D721Med (cell line): ENCODE results near the gene CA10.

Experiments
- DNase-seq: peaks from one replicate; pipeline ENCODE4 v3.0.0; 2011; ENCODE audit warnings: low spot score; ENCODE audit not compliant: insufficient read length
- FAIRE-seq: peaks from 2 replicates; lab custom pipeline; 2011; peaks lifted over from hg19 to GRCh38; lab: Jason Lieb, UNC
- TF ChIP-seq, protein P1 (sequence below): IDR thresholded peaks from 2 replicates; pipeline ENCODE4 v1.5.1; 2012; ENCODE audit warnings: mild to moderate bottlenecking, control low read depth; ENCODE audit not compliant: insufficient read depth; ENCODE audit errors: missing control alignments

CA10 gene

DNA sequence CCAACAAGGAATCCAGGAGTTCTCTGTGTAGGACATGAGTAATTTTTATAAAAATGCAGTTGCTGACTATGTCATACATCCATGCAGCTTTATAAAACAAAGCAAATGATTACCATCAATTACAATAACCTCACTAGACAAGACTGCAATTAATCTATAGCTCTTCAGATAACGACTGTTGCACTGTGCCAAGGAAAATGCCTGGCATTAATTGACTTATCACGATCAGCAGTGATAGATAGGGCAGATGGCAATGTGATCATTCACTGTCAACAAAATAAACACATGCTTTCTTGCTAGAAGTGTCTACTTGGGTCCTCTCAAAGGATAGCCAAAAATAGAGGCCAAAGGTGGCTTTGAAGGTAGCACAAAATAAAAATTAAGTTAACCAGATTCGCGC, 415.0 kb downstream of the CA10 start:
- TF ChIP-seq, protein P1, sequence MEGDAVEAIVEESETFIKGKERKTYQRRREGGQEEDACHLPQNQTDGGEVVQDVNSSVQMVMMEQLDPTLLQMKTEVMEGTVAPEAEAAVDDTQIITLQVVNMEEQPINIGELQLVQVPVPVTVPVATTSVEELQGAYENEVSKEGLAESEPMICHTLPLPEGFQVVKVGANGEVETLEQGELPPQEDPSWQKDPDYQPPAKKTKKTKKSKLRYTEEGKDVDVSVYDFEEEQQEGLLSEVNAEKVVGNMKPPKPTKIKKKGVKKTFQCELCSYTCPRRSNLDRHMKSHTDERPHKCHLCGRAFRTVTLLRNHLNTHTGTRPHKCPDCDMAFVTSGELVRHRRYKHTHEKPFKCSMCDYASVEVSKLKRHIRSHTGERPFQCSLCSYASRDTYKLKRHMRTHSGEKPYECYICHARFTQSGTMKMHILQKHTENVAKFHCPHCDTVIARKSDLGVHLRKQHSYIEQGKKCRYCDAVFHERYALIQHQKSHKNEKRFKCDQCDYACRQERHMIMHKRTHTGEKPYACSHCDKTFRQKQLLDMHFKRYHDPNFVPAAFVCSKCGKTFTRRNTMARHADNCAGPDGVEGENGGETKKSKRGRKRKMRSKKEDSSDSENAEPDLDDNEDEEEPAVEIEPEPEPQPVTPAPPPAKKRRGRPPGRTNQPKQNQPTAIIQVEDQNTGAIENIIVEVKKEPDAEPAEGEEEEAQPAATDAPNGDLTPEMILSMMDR, result no peak
- FAIRE-seq, result no peak
- DNase-seq, result no peak

GRCh38 chr17:51742571-51742970, 415.9 kb downstream of the CA10 start:
- TF ChIP-seq, protein P1, result no peak
- DNase-seq (no peak), FAIRE-seq (peak; percentile 29)

GRCh38 chr17:51741458-51741857, 417.1 kb downstream of the CA10 start:
- TF ChIP-seq, protein P1, result no peak
- no peak for FAIRE-seq
- no peak for DNase-seq

DNA sequence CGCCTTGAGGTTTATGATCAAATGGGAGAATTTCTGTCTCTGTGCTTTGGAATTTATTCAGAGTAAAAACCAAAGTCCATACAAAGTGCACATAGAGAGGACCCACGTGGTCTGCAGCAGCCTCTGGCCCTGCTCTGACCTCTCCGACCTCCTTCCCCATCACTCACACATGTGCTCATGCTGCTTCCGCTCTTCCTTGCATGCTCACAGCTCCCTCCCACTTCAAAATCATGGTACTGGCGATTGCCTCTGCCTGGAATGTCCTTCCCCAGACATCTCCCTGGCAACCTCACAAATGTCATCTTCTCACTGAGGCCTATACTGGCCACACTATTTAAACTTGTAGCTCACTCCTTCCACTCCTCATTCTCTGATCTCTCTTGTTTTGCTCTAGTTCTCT, 418.0 kb downstream of the CA10 start:
- DNase-seq (no peak), FAIRE-seq (no peak)
- TF ChIP-seq, protein P1, result no peak

- no peak for FAIRE-seq
- no peak for DNase-seq
- TF ChIP-seq, protein P1, result no peak
Observed at GRCh38 chr17:51739245-51739886, 419.1 kb downstream of the CA10 start.

- FAIRE-seq, result no peak
- DNase-seq, result no peak
- TF ChIP-seq, protein P1, result no peak
Observed at GRCh38 chr17:51736356-51736755, 422.2 kb downstream of the CA10 start.

DNA sequence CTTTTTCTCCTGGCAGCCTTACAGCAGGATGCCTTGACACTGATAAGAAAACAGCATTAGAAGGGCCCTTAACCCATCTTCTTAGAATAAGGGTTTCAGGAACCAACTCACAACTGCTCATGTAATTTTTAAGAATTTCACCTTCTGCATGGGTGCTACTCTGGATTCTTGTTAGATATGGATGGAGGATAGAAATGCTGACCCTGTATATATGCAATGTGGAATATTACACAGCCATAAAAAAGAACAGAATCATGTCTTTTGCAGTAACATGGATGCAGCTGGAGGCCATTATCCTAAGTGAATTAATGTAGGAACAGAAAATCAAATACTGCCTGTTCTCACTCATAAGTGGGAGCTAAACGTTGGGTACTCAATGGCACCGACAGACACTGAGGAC, 423.5 kb downstream of the CA10 start:
- TF ChIP-seq, protein P1, result no peak
- no peak for DNase-seq
- no peak for FAIRE-seq
